ENCODE results near the gene MROH9. TPM values are rescaled to one million over a fixed set of nuclear protein-coding genes. Genes with fewer than 3 reads are reported as not detected.
"Not testable (repeated sequence)": the region's sequence is repeated elsewhere in the genome, so short reads cannot be mapped to it uniquely, and the experiment has no call there.

Gene MROH9, protein sequence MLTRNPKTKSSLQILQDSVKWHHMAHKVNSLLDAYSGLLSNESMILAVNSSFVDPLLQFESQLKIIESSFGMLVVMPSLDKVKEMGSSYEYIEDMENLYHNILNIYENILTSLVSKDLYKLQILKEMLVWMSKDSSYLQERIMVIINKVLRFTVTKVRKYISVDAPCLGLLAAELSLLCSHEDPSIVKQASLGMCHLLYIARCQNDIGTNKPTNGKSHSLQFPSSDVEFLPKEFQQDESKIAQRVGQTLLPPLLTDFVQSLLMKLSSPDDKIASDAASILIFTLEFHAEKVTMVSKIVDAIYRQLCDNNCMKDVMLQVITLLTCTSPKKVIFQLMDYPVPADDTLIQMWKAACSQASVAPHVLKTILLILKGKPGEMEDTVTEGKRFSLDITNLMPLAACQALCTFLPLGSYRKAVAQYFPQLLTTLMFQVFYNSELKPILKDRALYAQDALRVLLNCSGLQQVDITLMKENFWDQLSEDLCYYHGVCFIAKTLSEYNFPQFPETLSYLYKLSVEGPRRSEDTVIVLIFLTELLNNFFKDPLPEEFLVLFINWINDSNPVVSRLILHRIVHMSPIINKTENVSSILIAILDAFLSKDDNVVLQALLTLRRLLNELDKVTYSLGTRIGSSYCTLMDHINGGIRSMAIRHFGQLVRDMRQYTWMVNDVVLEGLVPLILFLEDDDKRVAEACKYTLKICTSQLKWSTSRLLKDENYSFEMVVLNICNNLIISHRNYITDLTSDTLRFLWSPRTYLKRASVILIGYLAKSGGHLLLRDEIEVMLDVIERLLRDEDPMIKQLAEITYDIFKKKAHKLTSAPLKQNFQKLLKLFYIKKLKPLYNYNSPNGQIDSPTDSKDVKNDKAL
- total RNA-seq = not detected

DNA sequence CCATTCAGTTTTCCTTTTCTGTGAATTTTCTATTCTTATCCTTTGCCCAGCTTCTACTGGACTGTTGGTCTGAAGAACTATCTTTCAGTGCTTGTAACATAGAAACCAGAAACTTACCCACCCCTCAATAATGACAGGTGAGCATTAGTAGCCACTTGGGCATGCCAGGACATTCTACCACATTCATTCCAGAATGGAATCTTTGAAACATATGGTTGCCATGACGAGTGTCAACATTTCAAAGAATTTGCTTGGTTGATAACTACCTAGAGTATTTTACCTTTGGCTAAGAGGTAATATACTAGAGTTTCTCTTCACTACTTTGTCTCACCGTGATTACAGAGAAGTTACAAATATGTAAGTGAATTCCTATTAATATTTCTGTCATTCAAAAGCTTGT, at the start of gene MROH9:
MROH9 (plus strand) TSS at position 304 of the 400 bp plus-strand sequence. CDS start 10,023 bp downstream, outside the sequence.
- no peaks in the 10 kb centered on the region for H3K36me3 Mint-ChIP-seq
- H3K27me3 Mint-ChIP-seq = peaks cover 0 to 17% of the 10 kb centered on the region in 2 donors
- H3K9me3 Mint-ChIP-seq = no peaks in the 10 kb centered on the region
- DNase-seq (ENCODE audit: low spot score) = no peak
- no peak within 1 kb of the TSS for H3K27ac Mint-ChIP-seq
- H3K4me3 Mint-ChIP-seq = no peak within 1 kb of the TSS
- H3K4me1 Mint-ChIP-seq (ENCODE audit: low read depth in 2 of 2) = no peaks in the 10 kb centered on the region
- ATAC-seq = no peak

DNA sequence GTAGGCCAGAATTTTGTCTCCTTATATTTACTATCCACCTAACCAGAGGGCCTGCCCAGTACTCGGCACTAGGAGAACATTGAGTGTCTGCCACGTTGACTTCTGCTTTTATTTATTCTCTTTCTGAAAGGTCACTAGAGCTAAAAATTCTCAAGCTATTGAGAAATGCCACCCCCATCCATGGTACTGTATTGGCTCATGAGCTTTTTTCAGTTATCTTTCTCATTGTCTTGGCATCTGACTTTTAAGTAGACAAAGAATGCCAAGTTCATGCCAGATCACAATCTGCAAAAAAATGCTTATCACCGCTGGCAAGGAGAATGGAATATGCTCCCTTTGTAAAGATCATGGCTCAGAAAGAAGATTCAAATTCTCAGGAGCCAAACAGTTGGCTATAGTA, 49.8 kb upstream of the MROH9 start:
- Mint-ChIP-seq H3K4me1 (ENCODE audit: low read depth in 2 of 2) (no peaks in the 10 kb centered on the region), H3K9me3 (no peaks in the 10 kb centered on the region), H3K36me3 (no peaks in the 10 kb centered on the region), H3K4me3 (no peak overlapping the region), H3K27ac (no peak overlapping the region), H3K27me3 (no peaks in the 10 kb centered on the region)
- DNase-seq (ENCODE audit: low spot score) = no peak
- no peak for ATAC-seq

DNA sequence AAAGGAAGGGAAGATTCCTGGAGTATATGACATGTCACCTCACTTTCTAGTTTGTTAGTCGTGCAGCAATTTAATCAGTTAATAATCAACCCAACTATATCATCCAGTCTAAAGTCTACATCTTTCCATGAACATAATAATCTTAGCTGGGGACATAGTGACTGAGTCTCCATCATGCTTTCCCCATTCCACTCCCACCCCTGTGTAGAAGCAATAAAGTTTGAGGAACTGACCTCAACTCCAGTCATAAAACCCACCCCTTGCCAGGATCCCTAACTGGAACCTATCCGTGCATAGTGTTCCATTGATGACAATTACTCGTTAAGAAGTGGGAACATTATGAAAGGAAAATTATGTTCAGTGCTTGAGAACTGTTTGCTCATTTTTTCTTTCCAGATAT, 48.9 kb upstream of the MROH9 start:
- ATAC-seq (no peak), DNase-seq (ENCODE audit: low spot score) (no peak)
- H3K4me1 Mint-ChIP-seq (ENCODE audit: low read depth in 2 of 2) = no peaks in the 10 kb centered on the region
- H3K27ac Mint-ChIP-seq = no peak overlapping the region
- H3K9me3 Mint-ChIP-seq = no peaks in the 10 kb centered on the region
- H3K27me3 Mint-ChIP-seq = peaks cover 0 to under 1% of the 10 kb centered on the region in 2 donors
- H3K36me3 Mint-ChIP-seq = no peaks in the 10 kb centered on the region
- H3K4me3 Mint-ChIP-seq = no peak overlapping the region

DNA sequence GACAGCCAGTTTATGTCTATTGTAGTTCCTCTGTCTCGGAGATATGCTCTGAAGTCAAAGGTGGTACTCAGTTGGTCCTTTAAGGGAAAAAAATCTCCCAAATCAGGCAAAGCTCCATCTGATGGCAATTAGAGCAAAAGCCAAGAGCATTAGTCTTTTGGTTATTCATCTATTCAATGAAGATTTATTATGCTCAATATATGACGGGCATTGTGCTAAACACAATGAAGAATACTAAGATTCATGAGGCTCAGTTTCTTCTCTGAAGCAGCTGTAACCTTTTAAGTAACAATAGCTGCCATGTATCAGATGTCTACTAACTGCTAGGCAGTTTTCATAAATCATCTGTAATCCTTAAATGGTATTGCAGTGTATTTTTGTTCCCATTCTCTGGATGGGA, 47.6 kb upstream of the MROH9 start:
- H3K4me3 Mint-ChIP-seq = no peak overlapping the region
- H3K4me1 Mint-ChIP-seq (ENCODE audit: low read depth in 2 of 2) = no peaks in the 10 kb centered on the region
- H3K27me3 Mint-ChIP-seq = peaks cover 0 to 11% of the 10 kb centered on the region in 2 donors
- no peak overlapping the region for H3K27ac Mint-ChIP-seq
- no peaks in the 10 kb centered on the region for H3K36me3 Mint-ChIP-seq
- ATAC-seq (no peak), DNase-seq (ENCODE audit: low spot score) (no peak)
- no peaks in the 10 kb centered on the region for H3K9me3 Mint-ChIP-seq

DNA sequence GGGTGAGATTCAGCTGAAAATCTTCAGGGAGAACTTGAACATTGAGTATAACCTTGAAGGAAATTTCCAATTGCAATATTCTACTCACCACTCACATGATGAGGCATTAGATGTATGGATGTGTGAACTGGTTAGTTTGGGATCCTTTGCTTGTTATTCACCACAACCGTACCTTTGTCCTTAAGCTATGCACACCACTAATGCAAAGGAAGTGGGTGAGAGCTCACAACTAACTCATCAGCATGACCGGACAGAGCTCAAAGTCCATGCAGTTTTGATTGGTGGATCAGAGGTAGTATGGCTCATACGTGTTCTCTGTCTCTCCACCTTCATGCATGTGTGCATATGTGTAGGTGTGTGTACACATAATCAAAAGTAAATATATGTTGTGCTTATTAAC, 43.5 kb upstream of the MROH9 start:
- no peak overlapping the region for H3K27ac Mint-ChIP-seq

DNA sequence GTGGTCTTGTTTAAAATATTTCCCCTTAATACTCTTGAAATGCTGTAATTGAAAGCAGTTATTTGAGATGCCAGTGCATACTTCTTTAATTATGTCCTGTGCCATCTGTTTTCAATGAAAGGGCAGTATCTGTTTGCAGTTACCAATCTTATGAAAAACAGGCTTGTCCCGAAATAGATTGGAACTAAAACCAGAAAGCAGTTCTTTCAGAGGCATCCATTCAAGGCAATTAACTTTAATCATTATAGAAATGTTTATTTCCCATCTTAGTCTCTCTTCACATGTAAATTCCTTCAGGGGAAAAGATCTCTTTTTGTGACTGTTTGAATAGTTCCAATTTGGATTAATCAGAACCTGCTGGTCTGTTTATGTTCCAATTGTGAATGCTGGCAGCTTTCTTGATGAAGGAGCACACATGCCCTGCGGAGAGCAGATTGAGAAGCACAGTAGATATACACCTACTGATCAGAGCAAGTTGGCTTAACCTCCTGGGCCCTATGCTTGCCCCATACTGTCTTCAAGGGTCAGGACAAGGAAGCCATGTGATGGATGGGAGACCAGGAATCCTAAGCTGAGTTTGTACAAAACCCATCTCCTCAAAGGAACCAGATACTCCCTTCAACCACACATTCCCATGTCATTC, 41.6 kb upstream of the MROH9 start:
- DNase-seq (ENCODE audit: low spot score) = no peak
- Mint-ChIP-seq H3K9me3 (no peaks in the 10 kb centered on the region), H3K27me3 (peaks cover 5 to 35% of the 10 kb centered on the region in 2 donors), H3K27ac (no peak overlapping the region), H3K4me3 (no peak overlapping the region), H3K4me1 (ENCODE audit: low read depth in 2 of 2) (no peaks in the 10 kb centered on the region), H3K36me3 (no peaks in the 10 kb centered on the region)
- no peak for ATAC-seq

More for the DNA sequence above, 43.5 kb upstream of the MROH9 start:
- ATAC-seq = no peak
- Mint-ChIP-seq H3K9me3 (no peaks in the 10 kb centered on the region), H3K4me3 (no peak overlapping the region), H3K4me1 (ENCODE audit: low read depth in 2 of 2) (no peaks in the 10 kb centered on the region), H3K27me3 (peaks cover 0 to 17% of the 10 kb centered on the region in 2 donors), H3K36me3 (no peaks in the 10 kb centered on the region)
- no peak for DNase-seq (ENCODE audit: low spot score)

DNA sequence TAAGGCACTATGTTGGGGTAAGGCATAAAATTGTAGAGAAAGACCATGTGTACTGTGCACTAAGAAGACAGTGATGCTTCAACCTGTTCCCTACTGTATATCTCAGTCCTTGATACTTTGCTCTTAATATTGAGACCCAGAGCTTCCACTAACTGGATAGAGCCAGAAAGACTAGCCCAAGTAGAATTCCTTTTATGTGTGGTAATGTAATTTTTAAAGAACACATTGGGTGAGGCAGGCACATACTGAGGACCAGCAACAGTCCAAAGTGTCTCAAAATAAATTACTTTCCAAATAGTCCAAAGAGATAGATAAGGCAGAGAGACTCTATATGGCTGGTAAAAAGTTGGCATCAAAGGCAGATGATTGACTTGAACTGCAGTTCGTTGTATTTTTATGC, 31.4 kb upstream of the MROH9 start:
- peaks cover under 1 to 5% of the 10 kb centered on the region in 2 donors for H3K27me3 Mint-ChIP-seq
- H3K9me3 Mint-ChIP-seq = peaks cover 9% of the 10 kb centered on the region
- no peaks in the 10 kb centered on the region for H3K4me1 Mint-ChIP-seq (ENCODE audit: low read depth in 2 of 2)
- ATAC-seq = no peak
- DNase-seq (ENCODE audit: low spot score) = no peak
- no peak overlapping the region for H3K27ac Mint-ChIP-seq
- no peak overlapping the region for H3K4me3 Mint-ChIP-seq
- H3K36me3 Mint-ChIP-seq = no peaks in the 10 kb centered on the region

DNA sequence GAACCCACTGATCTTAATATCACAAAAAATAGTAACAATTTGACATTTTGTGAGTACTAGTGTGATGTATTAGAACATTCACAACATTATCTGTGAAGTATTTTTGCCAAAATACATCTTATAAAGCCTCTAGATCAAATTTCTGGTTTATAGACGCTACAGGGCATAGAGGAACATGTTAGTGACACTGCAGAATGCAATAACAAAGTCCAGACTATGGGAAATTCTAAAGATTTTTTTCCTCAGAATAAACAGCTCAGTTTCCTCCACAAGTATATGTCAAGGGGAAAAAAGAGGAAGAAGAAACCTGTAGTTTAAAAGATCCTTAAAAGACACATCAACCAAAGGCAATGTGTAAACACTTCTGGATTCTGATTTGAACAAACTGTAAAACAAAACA, 26.4 kb upstream of the MROH9 start:
- H3K4me3 Mint-ChIP-seq = no peak overlapping the region
- peaks cover 3 to 10% of the 10 kb centered on the region in 2 donors for H3K27me3 Mint-ChIP-seq
- DNase-seq (ENCODE audit: low spot score) (no peak), ATAC-seq (no peak)
- no peaks in the 10 kb centered on the region for H3K4me1 Mint-ChIP-seq (ENCODE audit: low read depth in 2 of 2)
- no peaks in the 10 kb centered on the region for H3K36me3 Mint-ChIP-seq
- H3K9me3 Mint-ChIP-seq = peaks cover 3% of the 10 kb centered on the region
- H3K27ac Mint-ChIP-seq = no peak overlapping the region

DNA sequence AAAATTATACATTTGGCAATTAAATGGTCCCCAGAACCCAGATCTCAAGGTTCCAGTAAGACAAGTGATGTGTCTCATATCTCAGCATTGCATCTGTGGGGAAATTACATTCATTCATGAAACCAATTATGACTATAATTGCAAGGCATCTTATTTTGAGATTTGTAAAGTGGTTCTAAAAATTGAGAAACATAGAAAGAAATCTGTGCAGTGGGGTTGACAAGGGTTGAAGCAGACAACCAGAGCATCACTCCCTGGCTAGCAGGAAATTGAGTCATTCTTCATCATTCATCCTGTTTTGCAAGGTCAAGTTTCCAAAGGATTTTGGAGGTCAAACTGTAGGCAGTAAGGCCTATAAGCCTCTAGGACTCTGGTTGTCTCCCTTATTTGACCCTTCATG, 25.1 kb upstream of the MROH9 start:
- no peak overlapping the region for H3K27ac Mint-ChIP-seq
- ATAC-seq = no peak
- H3K4me3 Mint-ChIP-seq = no peak overlapping the region
- peaks cover 3 to 15% of the 10 kb centered on the region in 2 donors for H3K27me3 Mint-ChIP-seq
- DNase-seq (ENCODE audit: low spot score) = no peak
- H3K9me3 Mint-ChIP-seq = peaks cover 3% of the 10 kb centered on the region
- no peaks in the 10 kb centered on the region for H3K36me3 Mint-ChIP-seq
- H3K4me1 Mint-ChIP-seq (ENCODE audit: low read depth in 2 of 2) = no peaks in the 10 kb centered on the region

DNA sequence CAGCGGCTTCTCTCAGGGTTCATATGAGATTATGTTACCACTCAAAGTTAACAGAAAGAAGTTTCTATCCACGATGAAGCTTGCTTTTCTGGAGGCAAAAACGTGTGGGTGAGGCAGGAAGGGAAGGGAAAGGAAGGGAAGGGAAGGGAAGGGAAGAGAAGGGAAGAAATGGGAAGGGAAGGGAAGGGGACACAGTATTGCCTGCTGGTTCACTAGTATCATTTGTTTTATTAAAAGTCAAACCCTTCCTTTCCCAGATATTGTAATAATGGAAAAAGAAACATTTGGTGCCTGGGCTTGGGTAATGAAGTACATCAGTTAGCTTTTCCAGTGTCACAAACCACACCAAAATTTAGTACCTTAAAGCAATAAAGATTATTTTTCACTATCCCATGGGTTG, 18.0 kb upstream of the MROH9 start:
- Mint-ChIP-seq H3K4me3 (no peak overlapping the region), H3K27ac (no peak overlapping the region), H3K4me1 (ENCODE audit: low read depth in 2 of 2) (no peaks in the 10 kb centered on the region), H3K9me3 (peaks cover 26% of the 10 kb centered on the region), H3K27me3 (peaks cover 10 to 20% of the 10 kb centered on the region in 2 donors), H3K36me3 (peaks cover 15% of the 10 kb centered on the region)
- no peak for DNase-seq (ENCODE audit: low spot score)
- ATAC-seq = no peak

DNA sequence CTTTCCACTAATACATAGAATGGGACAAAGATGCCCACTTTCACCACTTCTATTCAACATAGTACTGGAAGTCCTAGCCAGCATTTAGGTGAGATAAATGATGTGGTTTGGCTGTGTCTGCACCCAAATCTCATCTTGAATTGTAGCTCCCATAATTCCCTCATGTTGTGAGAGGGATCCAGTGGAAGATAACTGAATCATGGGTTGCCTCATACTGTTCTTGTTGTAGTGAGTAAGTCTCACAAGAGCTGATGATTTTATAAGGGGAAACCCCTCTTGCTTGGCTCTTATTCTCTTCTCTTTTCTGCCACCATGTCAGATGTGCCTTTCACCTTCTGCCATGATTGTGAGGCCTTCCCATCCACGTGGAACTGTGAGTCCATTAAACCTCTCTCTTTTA, 10.7 kb upstream of the MROH9 start:
- ATAC-seq; H3K4me3 Mint-ChIP-seq; DNase-seq (ENCODE audit: low spot score); H3K27ac Mint-ChIP-seq; H3K27me3 Mint-ChIP-seq; H3K4me1 Mint-ChIP-seq (ENCODE audit: low read depth in 2 of 2): not testable (repeated sequence)
- Mint-ChIP-seq H3K9me3 (peaks cover 18% of the 10 kb centered on the region), H3K36me3 (peaks cover 11% of the 10 kb centered on the region)

DNA sequence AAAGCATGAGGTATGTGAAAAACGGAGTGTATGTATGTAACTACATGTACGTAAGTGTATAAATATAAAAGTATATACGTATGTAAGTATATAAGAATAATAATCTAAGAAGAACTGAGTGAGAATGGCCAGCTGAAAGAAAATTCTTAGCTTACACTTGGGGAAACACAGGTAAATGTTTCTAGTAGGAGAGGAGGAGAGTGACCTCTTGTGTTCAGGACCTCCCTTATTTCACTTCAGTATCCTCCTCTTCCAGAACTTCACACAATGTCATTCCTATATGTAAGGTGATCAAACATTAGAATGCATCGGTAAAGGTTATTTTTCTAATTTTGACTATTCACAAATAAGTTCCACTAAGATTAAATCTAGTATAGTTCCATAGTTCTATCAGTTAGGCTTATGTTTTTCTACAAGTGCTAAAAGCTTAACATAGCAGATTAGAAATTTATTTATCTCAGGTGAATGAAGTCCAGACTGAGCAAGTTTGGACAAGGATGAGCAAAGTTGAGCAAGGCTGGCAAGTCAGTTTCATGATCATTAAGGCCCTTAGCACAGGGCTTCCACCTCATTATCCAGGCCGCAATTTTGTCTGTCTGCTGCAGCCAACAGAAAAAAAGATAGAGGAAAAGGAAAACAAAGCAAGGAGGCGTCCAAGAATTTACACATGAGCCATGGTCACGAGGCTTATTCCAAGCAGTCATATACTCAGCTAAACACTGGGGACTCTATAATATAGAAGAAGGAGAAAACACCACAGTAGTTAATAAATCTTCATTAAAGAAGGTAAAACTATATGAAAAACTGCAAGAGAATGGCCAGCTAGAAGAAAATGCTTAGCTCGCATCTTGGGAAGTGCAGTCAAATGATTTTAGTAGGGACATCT, 7.1 kb upstream of the MROH9 start:
- H3K4me3 Mint-ChIP-seq = no peak overlapping the region
- H3K9me3 Mint-ChIP-seq = no peaks in the 10 kb centered on the region
- peaks cover 0 to 3% of the 10 kb centered on the region in 2 donors for H3K4me1 Mint-ChIP-seq (ENCODE audit: low read depth in 2 of 2)
- ATAC-seq (no peak), DNase-seq (ENCODE audit: low spot score) (no peak)
- no peak overlapping the region for H3K27ac Mint-ChIP-seq
- H3K27me3 Mint-ChIP-seq = peaks cover 7 to 16% of the 10 kb centered on the region in 2 donors
- H3K36me3 Mint-ChIP-seq = no peaks in the 10 kb centered on the region

DNA sequence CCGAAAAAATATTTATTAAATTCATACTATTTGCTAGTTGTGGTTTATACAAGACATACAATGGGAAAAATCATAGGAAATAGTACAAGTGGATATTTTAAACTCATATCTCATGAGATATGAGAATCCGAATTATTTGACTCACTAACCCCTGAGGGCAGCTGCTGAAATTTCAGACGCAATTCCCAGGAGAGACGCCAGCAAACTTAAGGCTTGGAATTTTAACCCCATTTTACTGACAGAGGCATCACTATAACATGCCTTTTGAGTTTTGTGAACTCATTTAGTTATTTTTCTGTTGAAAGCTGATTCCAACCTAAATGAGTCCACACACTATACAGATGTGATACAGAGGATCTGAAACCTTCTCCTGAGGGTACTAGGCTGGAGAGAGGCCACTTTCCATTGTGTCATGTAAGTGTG, 5.9 kb upstream of the MROH9 start:
- DNase-seq (ENCODE audit: low spot score) (no peak), ATAC-seq (no peak)
- Mint-ChIP-seq H3K36me3 (no peaks in the 10 kb centered on the region), H3K27ac (no peak overlapping the region), H3K4me1 (ENCODE audit: low read depth in 2 of 2) (peaks cover 0 to 3% of the 10 kb centered on the region in 2 donors), H3K9me3 (no peaks in the 10 kb centered on the region), H3K4me3 (no peak overlapping the region), H3K27me3 (peaks cover 7 to 17% of the 10 kb centered on the region in 2 donors)

Measured in natural killer cell treated with Interleukin-12 subunit alpha and Interleukin-12 subunit beta and Interleukin-15 and Interleukin-18, amount 100 ng/mL, for 72 hours (primary cell).